Measurements from ENCODE around the gene B3GNT3. TPM values are rescaled to one million over a fixed set of nuclear protein-coding genes. Genes with fewer than 3 reads are reported as not detected.

Gene B3GNT3
- total and polyA plus RNA-seq, 2 of the 4 experiments (the other 2 are of a cell fraction): not detected

- dilution Hi-C loops (cut with HindIII; ENCODE audit: low sequenced_read_pairs, unreplicated experiment): no loop called here
- no peaks in the 10 kb centered on the region for H3K36me3 ChIP-seq (ENCODE audit: control insufficient read depth, insufficient read depth, low read length)
- TF ChIP-seq RFX5 (IDR thresholded peaks at IDR 0.05; ENCODE audit: low read depth, low read length): no peak
- no peak for TF ChIP-seq MAFK (IDR thresholded peaks at IDR 0.05; ENCODE audit: low read depth, low read length)
- TF ChIP-seq POLR2A (IDR thresholded peaks at IDR 0.05; ENCODE audit: low read depth, low read length): no peak
- no peak for TF ChIP-seq CHD1 (IDR thresholded peaks at IDR 0.05; ENCODE audit: low read depth, low read length)
- TF ChIP-seq FOS (IDR thresholded peaks at IDR 0.05; ENCODE audit: low read depth, low read length): no peak
- no peak for TF ChIP-seq ELK1 (IDR thresholded peaks at IDR 0.05; ENCODE audit: borderline replicate concordance, low read depth, low read length)
- TF ChIP-seq MXI1 (IDR thresholded peaks at IDR 0.05; ENCODE audit: borderline replicate concordance, low read depth, low read length): no peak
- TF ChIP-seq CEBPB (IDR thresholded peaks at IDR 0.05; ENCODE audit: low read depth, low read length): no peak
- no peak for TF ChIP-seq MAZ (IDR thresholded peaks at IDR 0.05; ENCODE audit: borderline replicate concordance, low read depth, low read length)
- TF ChIP-seq NFE2L2 (IDR thresholded peaks at IDR 0.05; ENCODE audit: low read depth, low read length): no peak
- TF ChIP-seq RCOR1 (IDR thresholded peaks at IDR 0.05; ENCODE audit: insufficient replicate concordance, low read length): no peak
- TF ChIP-seq CTCF (conservative IDR thresholded peaks at IDR 0.05; ENCODE audit: low read depth, low read length): no peak
- TF ChIP-seq RAD21 (IDR thresholded peaks at IDR 0.05; ENCODE audit: low read length): no peak
- no peak for TF ChIP-seq USF2 (IDR thresholded peaks at IDR 0.05; ENCODE audit: low read depth, low read length)
These were observed 52.8 kb downstream of the B3GNT3 start, which contains the start of gene JAK3 for GRCh38 chr19:17847538-17848366. JAK3 (minus strand) TSS chr19:17847982; CDS start chr19:17844417, 3,565 bp downstream.

More at GRCh38 chr19:17847538-17848366, 52.8 kb downstream of the B3GNT3 start, which contains the start of gene JAK3:
- Histone ChIP-seq H2BK15ac (ENCODE audit: low read depth, low read length) (no peak within 1 kb of the TSS), H2AK9ac (replicated peaks; ENCODE audit: low read depth, low read length, poor library complexity) (peak within 1 kb of the TSS; percentile 88), H3K9me1 (ENCODE audit: insufficient read depth, low read length) (no peaks in the 10 kb centered on the region), H2BK120ac (ENCODE audit: low read depth, low read length) (peak within 1 kb of the TSS; percentile 40; the same call in 1 of the 2 replicates), H3K27me3 (ENCODE audit: control insufficient read depth, insufficient read depth, low read length) (peaks cover 2% of the 10 kb centered on the region; the same call in 1 of the 2 replicates), H3K4ac (ENCODE audit: low read depth, low read length) (peak within 1 kb of the TSS; percentile 60), H3K4me1 (ENCODE audit: control insufficient read depth, insufficient read depth, low read length) (peaks cover 4% of the 10 kb centered on the region), H3K4me3 (ENCODE audit: insufficient read depth, low read depth, low read length) (peak within 1 kb of the TSS; percentile 34), H4K91ac (ENCODE audit: insufficient read depth, low read depth, low read length) (peak within 1 kb of the TSS; percentile 56), H2BK5ac (ENCODE audit: low read depth, low read length, poor library complexity, severe bottlenecking) (peak within 1 kb of the TSS; percentile 56), H2BK20ac (ENCODE audit: low read depth, low read length) (peak within 1 kb of the TSS; percentile 14; the same call in 1 of the 2 replicates), H3K9me3 (ENCODE audit: control insufficient read depth, insufficient read depth, low read length) (no peaks in the 10 kb centered on the region), H4K8ac (ENCODE audit: low read depth in 2 of 2, low read length in 2 of 2) (peak within 1 kb of the TSS; percentile 66 to 87), H2AK5ac (ENCODE audit: low read depth, low read length) (peak within 1 kb of the TSS; percentile 56; the same call in 1 of the 2 replicates), H3K18ac (ENCODE audit: low read depth, low read length) (peak within 1 kb of the TSS; percentile 42; the same call in 1 of the 2 replicates), H4K5ac (ENCODE audit: low read depth, low read length) (peak within 1 kb of the TSS; percentile 94), H3K4me2 (ENCODE audit: low read depth, low read length) (peak within 1 kb of the TSS; percentile 69), H2AFZ (replicated peaks; ENCODE audit: low read length, poor library complexity) (peak within 1 kb of the TSS; percentile 93), H3K56ac (ENCODE audit: extremely low read depth, insufficient read depth, low read length) (no peak within 1 kb of the TSS), H3K14ac (replicated peaks; ENCODE audit: low read depth, low read length) (peak within 1 kb of the TSS; percentile 91), H4K20me1 (ENCODE audit: insufficient read depth, low read length) (no peaks in the 10 kb centered on the region), H3K9ac (ENCODE audit: low read depth, low read length) (peak within 1 kb of the TSS; percentile 87), H3K23ac (ENCODE audit: low read depth, low read length) (no peak within 1 kb of the TSS), H3K27ac (ENCODE audit: insufficient read depth, low read length) (peak within 1 kb of the TSS; percentile 80), H3K79me1 (ENCODE audit: low read depth in 1 of 2, low read length in 2 of 2) (no peaks in the 10 kb centered on the region)
- peak; percentile 92 for ATAC-seq (ENCODE audit: low read depth)
- ChIA-PET CTCF (no interaction called here), POLR2A (ENCODE audit: unreplicated experiment) (no interaction called here)
- intact Hi-C loops (cut with micrococcal nuclease): no loop called here
- in situ Hi-C loops (cut with MboI; ENCODE audit: low sequenced_read_pairs): no loop called here
- no TSS peak for BruUV-seq (replicated peaks)
- 33% methylated on average over 7 of the region's 40 CpGs; no CpG with 5 or more reads in 1 of the 2 experiments for WGBS, 2 experiments (ENCODE audit: extremely low coverage in 2 of 2, insufficient read length in 1 of 2)
- peak; percentile 46 for DNase-seq
